ENCODE data around the gene DSG2. TPM values are rescaled to one million over a fixed set of nuclear protein-coding genes. Genes with fewer than 3 reads are reported as not detected.

The DSG2 gene
- total and polyA plus RNA-seq, 9 donors = 13.7 to 43.7 (median 21.9) TPM

GRCh38 chr18:31551883-31552282, 53.9 kb downstream of the DSG2 start:
- Histone ChIP-seq H3K27me3 (no peaks in the 10 kb centered on the region), H3K4me3 (no peak overlapping the region), H3K4me1 (ENCODE audit: insufficient read depth) (no peaks in the 10 kb centered on the region), H3K36me3 (no peaks in the 10 kb centered on the region), H3K27ac (no peak overlapping the region), H3K9me3 (no peaks in the 10 kb centered on the region)
- TF ChIP-seq, protein P1, sequence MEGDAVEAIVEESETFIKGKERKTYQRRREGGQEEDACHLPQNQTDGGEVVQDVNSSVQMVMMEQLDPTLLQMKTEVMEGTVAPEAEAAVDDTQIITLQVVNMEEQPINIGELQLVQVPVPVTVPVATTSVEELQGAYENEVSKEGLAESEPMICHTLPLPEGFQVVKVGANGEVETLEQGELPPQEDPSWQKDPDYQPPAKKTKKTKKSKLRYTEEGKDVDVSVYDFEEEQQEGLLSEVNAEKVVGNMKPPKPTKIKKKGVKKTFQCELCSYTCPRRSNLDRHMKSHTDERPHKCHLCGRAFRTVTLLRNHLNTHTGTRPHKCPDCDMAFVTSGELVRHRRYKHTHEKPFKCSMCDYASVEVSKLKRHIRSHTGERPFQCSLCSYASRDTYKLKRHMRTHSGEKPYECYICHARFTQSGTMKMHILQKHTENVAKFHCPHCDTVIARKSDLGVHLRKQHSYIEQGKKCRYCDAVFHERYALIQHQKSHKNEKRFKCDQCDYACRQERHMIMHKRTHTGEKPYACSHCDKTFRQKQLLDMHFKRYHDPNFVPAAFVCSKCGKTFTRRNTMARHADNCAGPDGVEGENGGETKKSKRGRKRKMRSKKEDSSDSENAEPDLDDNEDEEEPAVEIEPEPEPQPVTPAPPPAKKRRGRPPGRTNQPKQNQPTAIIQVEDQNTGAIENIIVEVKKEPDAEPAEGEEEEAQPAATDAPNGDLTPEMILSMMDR (IDR thresholded peaks at IDR 0.05) = no peak
- no peak for TF ChIP-seq POLR2A (IDR thresholded peaks at IDR 0.05)
- TF ChIP-seq EP300 (IDR thresholded peaks at IDR 0.05) = no peak
- intact Hi-C loops (cut with DNase I) = loop anchor here in 2 of 4 donors (10.0 kb wide), 1 partner anchor 423 kb away; no protein-coding TSS in a partner anchor
- no peak for DNase-seq
- WGBS, 3 donors = 83 to 91% (median 84%) methylated on average over 3 of the region's 3 CpGs

- DNase-seq = no peak
Observed at GRCh38 chr18:31553800-31554199, 55.8 kb downstream of the DSG2 start.

DNA sequence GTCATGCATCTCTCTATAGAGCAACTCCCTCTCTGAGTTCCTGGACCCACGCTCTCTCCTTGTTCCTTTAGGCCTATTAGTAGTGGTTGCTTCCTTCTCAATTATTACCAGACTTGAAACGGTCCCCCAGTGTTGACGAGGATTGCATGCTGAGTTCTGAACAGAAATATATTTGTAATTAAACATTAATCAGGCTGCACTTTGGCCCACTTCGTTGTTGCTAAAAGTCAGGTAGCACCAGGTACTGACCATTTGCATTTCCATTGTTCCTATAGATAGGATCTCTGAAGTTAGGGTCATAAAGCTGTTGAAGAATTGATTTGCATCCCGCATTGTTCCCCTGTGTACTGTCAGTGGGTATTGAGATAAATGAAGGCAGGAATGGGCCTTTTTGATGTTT, 56.8 kb downstream of the DSG2 start:
- TF ChIP-seq POLR2A (IDR thresholded peaks at IDR 0.05) (no peak), EP300 (IDR thresholded peaks at IDR 0.05) (no peak)
- TF ChIP-seq, protein P1 (IDR thresholded peaks at IDR 0.05) = no peak
- H3K27ac ChIP-seq = no peak overlapping the region
- no peak for DNase-seq
- H3K36me3 ChIP-seq = no peaks in the 10 kb centered on the region
- no peaks in the 10 kb centered on the region for H3K4me1 ChIP-seq (ENCODE audit: insufficient read depth)
- no peak overlapping the region for H3K4me3 ChIP-seq
- no peaks in the 10 kb centered on the region for H3K27me3 ChIP-seq
- H3K9me3 ChIP-seq = no peaks in the 10 kb centered on the region
- WGBS, 3 donors = 68 to 71% (median 70%) methylated on average over 5 of the region's 5 CpGs
- intact Hi-C loops (cut with DNase I) = loop anchor here (5.0 to 10.0 kb wide), 3 partner anchors 168 to 420 kb away; no protein-coding TSS in a partner anchor

More at GRCh38 chr18:31553800-31554199, 55.8 kb downstream of the DSG2 start:
- TF ChIP-seq, protein P1 (IDR thresholded peaks at IDR 0.05) = no peak
- TF ChIP-seq EP300 (IDR thresholded peaks at IDR 0.05) (no peak), POLR2A (IDR thresholded peaks at IDR 0.05) (no peak)
- no peak overlapping the region for H3K4me3 ChIP-seq
- intact Hi-C loops (cut with DNase I) = loop anchor here in 2 of 4 donors (10.0 kb wide), 1 partner anchor 421 kb away; no protein-coding TSS in a partner anchor
- no peaks in the 10 kb centered on the region for H3K27me3 ChIP-seq
- WGBS, 3 donors = 28 to 43% (median 32%) methylated on average over 6 of the region's 6 CpGs
- H3K4me1 ChIP-seq (ENCODE audit: insufficient read depth) = no peaks in the 10 kb centered on the region
- H3K9me3 ChIP-seq = no peaks in the 10 kb centered on the region
- H3K36me3 ChIP-seq = no peaks in the 10 kb centered on the region
- H3K27ac ChIP-seq = no peak overlapping the region

DNA sequence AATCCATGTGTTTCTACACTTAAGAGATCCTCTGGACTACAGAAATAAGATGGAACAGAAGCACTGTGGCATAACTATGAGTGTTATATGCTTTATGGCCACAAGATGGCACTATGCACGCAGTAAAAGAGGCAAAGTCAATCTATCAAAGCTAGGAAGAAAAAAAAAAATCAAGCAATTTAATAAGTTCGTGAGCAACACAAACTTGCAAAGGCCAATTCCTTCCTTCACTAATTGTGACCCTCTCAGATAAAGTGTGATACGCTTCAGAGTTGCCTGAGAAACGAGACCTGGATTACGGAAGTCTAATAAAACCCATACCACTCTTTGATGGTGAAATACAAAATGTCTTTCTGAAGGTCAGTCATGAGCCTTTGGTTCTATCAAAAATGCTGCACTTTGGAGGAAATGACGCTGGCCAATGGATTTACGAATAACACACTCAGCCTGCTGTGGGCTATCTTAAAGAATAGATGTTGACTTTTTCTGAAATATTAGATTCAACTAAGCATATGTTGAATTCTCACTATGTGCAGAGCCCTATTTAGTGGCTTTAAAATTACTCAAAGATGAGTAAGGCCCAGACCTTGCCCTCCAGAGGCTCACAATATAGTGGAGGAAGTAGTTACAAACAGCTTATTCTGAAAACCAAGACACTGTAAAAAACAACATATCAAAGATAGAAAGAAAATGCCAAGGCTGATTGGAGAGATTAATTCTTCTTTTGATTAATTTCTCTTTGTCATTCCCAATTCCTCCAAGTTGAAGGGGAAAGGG, 58.2 kb downstream of the DSG2 start:
- no peaks in the 10 kb centered on the region for H3K36me3 ChIP-seq
- peak in 2 of 5 donors; percentile 18 to 33 for DNase-seq
- no peak overlapping the region for H3K27ac ChIP-seq
- H3K4me3 ChIP-seq = no peak overlapping the region
- no peaks in the 10 kb centered on the region for H3K27me3 ChIP-seq
- 3 to 10% (median 4%) methylated on average over 7 of the region's 7 CpGs for WGBS, 3 donors
- H3K4me1 ChIP-seq (ENCODE audit: insufficient read depth) = no peaks in the 10 kb centered on the region
- TF ChIP-seq, protein P1 (IDR thresholded peaks at IDR 0.05) = peak; percentile 57 to 68 (median 60)
- TF ChIP-seq EP300 (IDR thresholded peaks at IDR 0.05) = no peak
- TF ChIP-seq POLR2A (IDR thresholded peaks at IDR 0.05) = no peak
- intact Hi-C loops (cut with DNase I) = loop anchor here (5.0 to 10.0 kb wide), 3 partner anchors 166 to 419 kb away; no protein-coding TSS in a partner anchor
- no peaks in the 10 kb centered on the region for H3K9me3 ChIP-seq

Measured in ovary (tissue), 9 donors.